H1 (cell line): ENCODE measurements around the gene DUSP3. TPM values are rescaled to one million over a fixed set of nuclear protein-coding genes. Genes with fewer than 3 reads are reported as not detected.
A peak's percentile ranks its signal among the peaks of the same experiment; 100 is the strongest.

Experiments used
- CTCF ChIA-PET: fragments of 300-600 bp; sonication (Branson Sonifier 250); formaldehyde crosslinking; loops from one replicate; lab custom pipeline; 2021; ENCODE audit not compliant: partially characterized antibody; lab: Charles Lee
- POLR2A ChIA-PET: fragments of 300-600 bp; sonication (Branson Sonifier 250); formaldehyde crosslinking; loops from one replicate; lab custom pipeline; 2021; ENCODE audit warnings: inconsistent platforms; ENCODE audit not compliant: partially characterized antibody; lab: Charles Lee
- DNase-seq, 2 experiments: peaks; one replicate each; pipeline versions ENCODE4 v3.0.0 to v3.0.0-alpha.2; 2010 to 2022; ENCODE audit warnings: low spot score in 2 of 2, low read depth in 1 of 2, mixed read lengths in 1 of 2
- FAIRE-seq: peaks from 2 replicates; lab custom pipeline; 2011; peaks lifted over from hg19 to GRCh38; lab: Jason Lieb, UNC
- H2AFZ ChIP-seq: 2 replicates; pipeline ENCODE4 v1.8.1; 2012; ENCODE audit warnings: low read length, inconsistent platforms
- H2AK5ac ChIP-seq: 2 replicates; pipeline ENCODE4 v1.6.1; 2013; ENCODE audit warnings: low read depth, low read length
- H2BK120ac ChIP-seq: replicated peaks from 2 replicates; pipeline ENCODE3; 2013; ENCODE audit warnings: low read depth, low read length, inconsistent platforms
- H2BK12ac ChIP-seq: 2 replicates; pipeline ENCODE4 v1.6.1; 2013; ENCODE audit warnings: low read depth, low read length
- H2BK15ac ChIP-seq: 2 replicates; pipeline ENCODE4 v1.6.1; 2013; ENCODE audit warnings: low read length
- H2BK20ac ChIP-seq: 2 replicates; pipeline ENCODE4 v1.6.1; 2013; ENCODE audit warnings: low read length
- H2BK5ac ChIP-seq: 2 replicates; pipeline ENCODE4 v1.6.1; 2013; ENCODE audit warnings: low read depth, low read length
- H3K14ac ChIP-seq: 2 replicates; pipeline ENCODE4 v1.6.1; 2013; ENCODE audit warnings: inconsistent platforms; ENCODE audit not compliant: insufficient read length
- H3K18ac ChIP-seq: 2 replicates; pipeline ENCODE4 v1.6.1; 2013; ENCODE audit warnings: low read length; ENCODE audit errors: extremely low read depth
- H3K23ac ChIP-seq: 2 replicates; pipeline ENCODE4 v1.6.1; 2013; ENCODE audit warnings: inconsistent platforms; ENCODE audit not compliant: insufficient read length
- H3K23me2 ChIP-seq: 2 replicates; pipeline ENCODE4 v1.6.1; 2013; ENCODE audit warnings: low read depth, low read length
- H3K27ac ChIP-seq: 2 replicates; pipeline ENCODE4 v1.6.1; 2011; ENCODE audit warnings: low read depth, low read length, inconsistent platforms
- H3K27me3 ChIP-seq, 4 experiments: replicated peaks in 1 of 4; 1 replicate in 1 of 4; 2 replicates in 3 of 4; pipeline versions ENCODE4 v1.6.1 to v1.8.1; 2011 to 2013; ENCODE audit warnings: low read length in 3 of 4, mild to moderate bottlenecking in 3 of 4, inconsistent platforms in 2 of 4, mixed read lengths in 2 of 4, moderate library complexity in 1 of 4; ENCODE audit not compliant: control insufficient read depth in 3 of 4, insufficient read depth in 3 of 4; ENCODE audit errors: extremely low read depth in 1 of 4
- H3K36me3 ChIP-seq, 4 experiments: 2 replicates each; pipeline versions ENCODE4 v1.6.1 to v1.8.1; 2011 to 2013; ENCODE audit warnings: mild to moderate bottlenecking in 4 of 4, low read length in 3 of 4, moderate library complexity in 2 of 4, control low read depth in 1 of 4, inconsistent platforms in 1 of 4; ENCODE audit not compliant: insufficient read depth in 4 of 4, control insufficient read depth in 2 of 4
- H3K4ac ChIP-seq: replicated peaks from 2 replicates; pipeline ENCODE3; 2013; ENCODE audit warnings: low read length, low read depth, mixed read lengths, inconsistent platforms; ENCODE audit not compliant: insufficient read length
- H3K4me1 ChIP-seq, 4 experiments: replicated peaks in 1 of 4; 1 replicate in 1 of 4; 2 replicates in 3 of 4; pipeline versions ENCODE4 v1.6.1 to v1.8.1; 2011 to 2013; ENCODE audit warnings: low read length in 3 of 4, inconsistent platforms in 2 of 4, mixed read lengths in 1 of 4; ENCODE audit not compliant: insufficient read depth in 4 of 4, control insufficient read depth in 3 of 4
- H3K4me2 ChIP-seq, 2 experiments: 2 replicates each; pipeline versions ENCODE4 v1.6.1 to v1.8.1; 2011 to 2013; ENCODE audit warnings: low read depth in 2 of 2, low read length in 2 of 2, control low read depth in 1 of 2, inconsistent platforms in 1 of 2, mild to moderate bottlenecking in 1 of 2; ENCODE audit not compliant: insufficient read depth in 1 of 2
- H3K4me3 ChIP-seq, 4 experiments: fragments of 200-600, 300-600 bp in 1 of 4; sonication (generic), shearing (Covaris generic), sonication (Bioruptor Twin) in 1 of 4; 2 replicates each; pipeline versions ENCODE4 v1.5.1 to v1.8.1; 2011 to 2016; ENCODE audit warnings: low read length in 4 of 4, low read depth in 3 of 4, control low read depth in 2 of 4, inconsistent platforms in 2 of 4, mild to moderate bottlenecking in 2 of 4, mixed read lengths in 1 of 4, moderate library complexity in 1 of 4; ENCODE audit not compliant: insufficient read depth in 2 of 4; ENCODE audit errors: extremely low read depth in 1 of 4
- H3K56ac ChIP-seq: replicated peaks from 2 replicates; pipeline ENCODE3; 2013; ENCODE audit warnings: low read depth, mild to moderate bottlenecking, mixed read lengths, low read length, inconsistent platforms; ENCODE audit not compliant: insufficient read length
- H3K79me1 ChIP-seq: 2 replicates; pipeline ENCODE4 v1.6.1; 2013; ENCODE audit warnings: low read depth, low read length, control low read depth
- H3K79me2 ChIP-seq, 2 experiments: 2 replicates each; pipeline versions ENCODE4 v1.6.1 to v1.8.1; 2012 to 2013; ENCODE audit warnings: low read length in 2 of 2, mild to moderate bottlenecking in 2 of 2, inconsistent platforms in 1 of 2; ENCODE audit not compliant: insufficient read depth in 2 of 2, control insufficient read depth in 1 of 2
- H3K9ac ChIP-seq, 4 experiments: replicated peaks in 1 of 4; 1 replicate in 1 of 4; 2 replicates in 3 of 4; pipeline versions ENCODE4 v1.6.1 to v1.8.1; 2011 to 2013; ENCODE audit warnings: low read depth in 3 of 4, low read length in 3 of 4, control low read depth in 2 of 4, mild to moderate bottlenecking in 2 of 4, moderate library complexity in 2 of 4, inconsistent platforms in 1 of 4; ENCODE audit errors: extremely low read depth in 1 of 4
- H3K9me3 ChIP-seq, 2 experiments: 2 replicates each; pipeline versions ENCODE4 v1.6.1 to v1.8.1; 2012 to 2013; ENCODE audit warnings: mild to moderate bottlenecking in 2 of 2, moderate library complexity in 2 of 2, control low read depth in 1 of 2, inconsistent platforms in 1 of 2, low read depth in 1 of 2, low read length in 1 of 2, mixed read lengths in 1 of 2; ENCODE audit not compliant: insufficient read depth in 2 of 2
- H4K20me1 ChIP-seq, 2 experiments: replicated peaks in 1 of 2; 2 replicates each; pipeline versions ENCODE3 to v1.8.1; 2011 to 2013; ENCODE audit warnings: inconsistent platforms in 2 of 2, low read length in 2 of 2, mild to moderate bottlenecking in 1 of 2; ENCODE audit not compliant: insufficient read depth in 2 of 2, control insufficient read depth in 1 of 2
- H4K5ac ChIP-seq: 2 replicates; pipeline ENCODE4 v1.6.1; 2013; ENCODE audit warnings: low read length, low read depth, mixed read lengths, inconsistent platforms; ENCODE audit not compliant: insufficient read length
- H4K8ac ChIP-seq: 2 replicates; pipeline ENCODE4 v1.8.0; 2013; ENCODE audit warnings: mild to moderate bottlenecking, moderate library complexity, low read length, inconsistent platforms; ENCODE audit not compliant: insufficient read depth; ENCODE audit errors: extremely low read depth
- H4K91ac ChIP-seq: replicated peaks from 2 replicates; pipeline ENCODE3; 2013; ENCODE audit warnings: low read length, mixed read lengths, inconsistent platforms; ENCODE audit not compliant: insufficient read length
- CBX8 ChIP-seq: fragments of 300-800, 300-1000 bp; sonication (generic); IDR thresholded peaks from 2 replicates; pipeline ENCODE4 v1.7.1; 2016; ENCODE audit warnings: low read depth, low read length, borderline replicate concordance
- FOSL1 ChIP-seq: IDR thresholded peaks from 2 replicates; pipeline ENCODE4 v1.6.1; 2011; ENCODE audit warnings: mild to moderate bottlenecking, low read depth, low read length, moderate library complexity; ENCODE audit not compliant: insufficient read depth
- NRF1 ChIP-seq: IDR thresholded peaks from 2 replicates; pipeline ENCODE4 v1.6.1; 2011; ENCODE audit warnings: mild to moderate bottlenecking, low read depth, low read length, improper control_type of control experiment
- POLR2A ChIP-seq, 2 experiments: IDR thresholded peaks; 1 replicate in 1 of 2; 2 replicates in 1 of 2; pipeline ENCODE4 v1.6.1; 2011; ENCODE audit warnings: low read depth in 2 of 2, low read length in 2 of 2, mild to moderate bottlenecking in 2 of 2; ENCODE audit errors: control extremely low read depth in 1 of 2
- SP1 ChIP-seq: IDR thresholded peaks from 2 replicates; pipeline ENCODE4 v1.6.1; 2011; ENCODE audit warnings: low read depth, low read length
- SP2 ChIP-seq: IDR thresholded peaks from 2 replicates; pipeline ENCODE4 v1.6.1; 2012; ENCODE audit warnings: mild to moderate bottlenecking, low read length, inconsistent platforms
- TBP ChIP-seq: IDR thresholded peaks from 2 replicates; pipeline ENCODE4 v1.6.1; 2011; ENCODE audit warnings: low read depth, low read length, improper control_type of control experiment
- TCF12 ChIP-seq: IDR thresholded peaks from 2 replicates; pipeline ENCODE4 v1.6.1; 2011; ENCODE audit warnings: low read depth, mild to moderate bottlenecking, low read length
- WGBS, 2 experiments: shearing (Covaris generic) in 1 of 2; methylation state at CpG; one replicate each; pipeline versions ENCODE4 v1.1.6 to v1.1.7; 2013 to 2015; ENCODE audit warnings: low lambda C conversion rate in 2 of 2, mixed read lengths in 2 of 2, inconsistent platforms in 1 of 2, low coverage in 1 of 2, missing lambda C conversion rate in 1 of 2; ENCODE audit not compliant: insufficient replicate concordance in 2 of 2, insufficient coverage in 1 of 2, insufficient read length in 1 of 2; ENCODE audit errors: extremely low coverage in 1 of 2, missing lambda C conversion rate in 1 of 2; 5-methylcytosine and 5-hydroxymethylcytosine counted together
- polyA plus RNA-seq, 7 experiments: library from polyadenylated mRNA; depleted of rRNA in 3 of 7; stranded (reverse) in 5 of 7; unstranded in 2 of 7; fragments of >200 nt in 5 of 7; fragments of 200-250 nt in 2 of 7; gene quantifications; 1 replicate in 5 of 7; 2 replicates in 1 of 7; 4 replicates in 1 of 7; pipeline versions ENCODE4 v1.2.1 to v1.2.3, GENCODE V29; 2011 to 2013; ENCODE audit warnings: missing spikeins in 2 of 7, mixed read lengths in 2 of 7
- total RNA-seq: library from RNA; stranded (reverse); fragmentation: NEBNext Ultra II Directional; extraction: Animal tissue kit (Norgen Biotek cat#: 25700); gene quantifications from 2 replicates; pipeline ENCODE4 v1.2.1, GENCODE V29; 2021

Gene DUSP3
- total and polyA plus RNA-seq, 2 of the 8 experiments (the other 6 are each of a cell fraction or from before 2014, with no cell fraction given), result 15.1 to 21.2 TPM

DNA sequence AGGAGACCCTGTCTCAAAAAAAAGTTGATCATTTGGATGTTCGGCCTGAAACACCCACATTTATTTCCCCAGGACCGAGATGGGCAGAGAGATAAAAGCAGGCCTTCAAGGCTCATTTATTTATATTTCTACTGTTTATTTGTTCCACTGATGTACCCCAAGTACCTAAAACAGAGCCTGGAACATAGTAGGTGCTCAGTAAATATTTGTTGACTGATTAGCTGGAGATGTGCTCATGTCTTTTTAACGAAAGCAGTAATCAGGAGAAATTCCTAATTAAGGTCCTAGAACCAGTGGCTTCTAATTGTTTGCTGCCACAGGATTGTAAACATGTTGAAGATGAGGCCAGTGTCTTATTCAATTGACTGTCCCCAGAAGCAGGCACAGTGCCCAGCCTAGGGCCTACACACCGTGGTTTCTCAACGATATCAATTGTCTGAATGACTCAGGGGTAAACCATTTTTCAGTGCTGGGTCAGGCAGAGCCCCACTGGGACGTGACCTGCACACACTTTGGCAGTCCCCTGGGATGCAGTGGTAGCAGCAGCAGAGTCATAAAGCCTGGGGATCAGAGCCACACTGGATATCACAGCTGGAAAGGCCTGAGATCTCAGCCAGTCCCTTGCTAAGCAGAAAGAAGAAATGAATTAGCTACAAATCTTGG lies 54.9 kb downstream of the DUSP3 start:
- Histone ChIP-seq H3K14ac (no peak overlapping the region), H3K27me3 (no peaks in the 10 kb centered on the region; a peak in 1 of 7 replicates), H4K5ac (no peak overlapping the region), H3K4me3 (no peak overlapping the region), H3K27ac (no peak overlapping the region), H2BK5ac (no peak overlapping the region; the same call in 1 of the 2 replicates), H3K56ac (no peak overlapping the region), H2AFZ (no peak overlapping the region), H2BK120ac (no peak overlapping the region), H3K9ac (no peak overlapping the region; a peak in 1 of 7 replicates), H3K9me3 (no peaks in the 10 kb centered on the region), H3K79me1 (no peaks in the 10 kb centered on the region), H3K79me2 (no peaks in the 10 kb centered on the region), H3K23ac (no peak overlapping the region), H3K36me3 (no peaks in the 10 kb centered on the region), H2BK12ac (0 out of 2 replicates have a peak overlapping the region, but pooled peaks have one; percentile 71), H4K8ac (no peak overlapping the region), H2BK15ac (peak overlapping the region; percentile 93), H3K4me1 (peaks cover 0 to 3% (median 1%) of the 10 kb centered on the region in 4 experiments; a peak in 3 of 7 replicates), H3K4ac (no peak overlapping the region), H3K23me2 (peaks cover 5% of the 10 kb centered on the region; the same call in 1 of the 2 replicates), H3K18ac (no peak overlapping the region), H4K91ac (no peak overlapping the region), H2AK5ac (no peak overlapping the region), H2BK20ac (peak overlapping the region; percentile 76; the same call in 1 of the 2 replicates), H4K20me1 (no peaks in the 10 kb centered on the region), H3K4me2 (no peak overlapping the region)
- DNase-seq (no peak), FAIRE-seq (no peak)
- WGBS, 2 experiments, result 87% methylated on average over 6 of the region's 6 CpGs; no CpG with 5 or more reads in 1 of the 2 experiments
- ChIA-PET CTCF (interaction anchor here (1.0 to 4.3 kb wide), 5 partner anchors 22 to 40 kb away, joined by 3 to 32 read pairs (median 3); partner anchors contain the start of gene SOST), POLR2A (interaction anchor here (1.2 kb wide), 1 partner anchor 10 kb away, joined by 3 read pairs; no protein-coding TSS in a partner anchor)
- TF ChIP-seq FOSL1, result no peak
- no peak for TF ChIP-seq SP1
- no peak for TF ChIP-seq SP2
- TF ChIP-seq NRF1, result no peak
- TF ChIP-seq CBX8, result no peak
- TF ChIP-seq POLR2A (IDR thresholded peaks at IDR 0.05; ENCODE audit: control extremely low read depth in 1 of 2, low read depth in 2 of 2, low read length in 2 of 2), result no peak
- no peak for TF ChIP-seq TCF12
- no peak for TF ChIP-seq TBP
